Lower leg skin (tissue), 4 donors: ENCODE results near the gene ABCA6. TPM values are rescaled to one million over a fixed set of nuclear protein-coding genes. Genes with fewer than 3 reads are reported as not detected.
"Not testable (repeated sequence)": the region's sequence is repeated elsewhere in the genome, so short reads cannot be mapped to it uniquely, and the experiment has no call there.

ENCODE experiments used
- DNase-seq, 2 donors: peaks; one replicate each; pipeline ENCODE4 v3.0.0-alpha.2; 2019; ENCODE audit warnings: low spot score in 2 of 2
- H3K4me3 ChIP-seq: fragments of 200-600 bp; sonication (generic); 2 replicates; pipeline ENCODE4 v1.5.1; 2017; ENCODE audit warnings: mild to moderate bottlenecking, low read depth; ENCODE audit not compliant: poor library complexity, severe bottlenecking
- CTCF ChIP-seq, 3 donors: fragments of 450-650 bp; IDR thresholded peaks; one replicate each; pipeline ENCODE4 v1.5.1; 2016; ENCODE audit warnings: antibody characterized with exemption in 3 of 3, mild to moderate bottlenecking in 3 of 3, moderate library complexity in 2 of 3
- POLR2A ChIP-seq, 2 donors: fragments of 450-650 bp; IDR thresholded peaks; one replicate each; pipeline ENCODE4 v1.6.1; 2016 to 2017; ENCODE audit warnings: antibody characterized with exemption in 2 of 2, mild to moderate bottlenecking in 1 of 2, moderate library complexity in 1 of 2
- WGBS, 2 donors: methylation state at CpG; one replicate each; pipeline ENCODE4 v1.1.5; 2018; 5-methylcytosine and 5-hydroxymethylcytosine counted together
- intact Hi-C: fragments of 100-400 bp; cut with DNase I; formaldehyde crosslinking; loops from one replicate; pipeline ENCODE4 v1.15.0; 2023; ENCODE audit warnings: low total_unique reads
- total RNA-seq, 4 donors: library from RNA; depleted of rRNA; stranded (reverse); fragments of >200 nt; gene quantifications; one replicate each; pipeline ENCODE4 v1.1.0, GENCODE V29; 2016

The ABCA6 gene
- total RNA-seq, 4 donors from 2014 or later: 16.3 to 29.0 (median 16.8) TPM

- H3K4me3 ChIP-seq: no peak overlapping the region
- TF ChIP-seq POLR2A (IDR thresholded peaks at IDR 0.05) (no peak), CTCF (IDR thresholded peaks at IDR 0.05) (no peak)
- no peak for DNase-seq
- intact Hi-C loops: no loop called here
Observed at GRCh38 chr17:69078864-69079263, 62.8 kb downstream of the ABCA6 start.

GRCh38 chr17:69075823-69076222 lies 65.9 kb downstream of the ABCA6 start:
- DNase-seq: no peak
- H3K4me3 ChIP-seq: no peak overlapping the region
- TF ChIP-seq CTCF (IDR thresholded peaks at IDR 0.05): no peak
- no peak for TF ChIP-seq POLR2A (IDR thresholded peaks at IDR 0.05)
- intact Hi-C loops: no loop called here

- intact Hi-C loops, H3K4me3 ChIP-seq, DNase-seq: not testable (repeated sequence)
Observed at GRCh38 chr17:69073392-69073791, 68.3 kb downstream of the ABCA6 start.

GRCh38 chr17:69072803-69073256 lies 68.9 kb downstream of the ABCA6 start:
- intact Hi-C loops, DNase-seq, H3K4me3 ChIP-seq: not testable (repeated sequence)
- 91 to 100% methylated on average over 1 of the region's 1 CpG for WGBS, 2 donors

GRCh38 chr17:69071233-69071586 lies 70.5 kb downstream of the ABCA6 start:
- DNase-seq, intact Hi-C loops, H3K4me3 ChIP-seq: not testable (repeated sequence)
- 92 to 97% methylated on average over 4 of the region's 4 CpGs for WGBS, 2 donors

- DNase-seq, intact Hi-C loops, H3K4me3 ChIP-seq: not testable (repeated sequence)
- 78% methylated on average over 11 to 12 of the region's 12 CpGs for WGBS, 2 donors
Observed at GRCh38 chr17:69070378-69071232, 71.1 kb downstream of the ABCA6 start.

- intact Hi-C loops: no loop called here
- no peak for DNase-seq
- 86 to 87% methylated on average over 5 of the region's 5 CpGs for WGBS, 2 donors
- TF ChIP-seq POLR2A (IDR thresholded peaks at IDR 0.05): no peak
- no peak for TF ChIP-seq CTCF (IDR thresholded peaks at IDR 0.05)
- H3K4me3 ChIP-seq: no peak overlapping the region
Observed at GRCh38 chr17:69069226-69069750, 72.4 kb downstream of the ABCA6 start.
